IMR-90 (cell line): Measurements from ENCODE around the gene NPSR1. TPM values are rescaled to one million over a fixed set of nuclear protein-coding genes. Genes with fewer than 3 reads are reported as not detected.

Source experiments
- ATAC-seq: fragments of 200-7000 bp; cut with Tn5 transposase; 2 replicates; pipeline ENCODE4 v1.9.1; 2020; ENCODE audit warnings: low read depth, mild to moderate bottlenecking, moderate library complexity
- BruUV-seq: library from RNA; stranded (reverse); fragments of 400-500 nt; replicated peaks from 2 replicates; lab custom pipeline; 2021; lab: Mats Ljungman, UMichigan
- CTCF ChIA-PET: fragments of 300-600 bp; formaldehyde crosslinking; extraction: SDS; loops from one replicate; lab custom pipeline; 2021; ENCODE audit warnings: antibody characterized with exemption; lab: Yijun Ruan, JAX
- POLR2A ChIA-PET: fragments of 300-600 bp; sonication (Branson Sonifier 250); formaldehyde crosslinking; loops from one replicate; lab custom pipeline; 2022; ENCODE audit warnings: antibody characterized with exemption; ENCODE audit not compliant: unreplicated experiment; lab: Charles Lee
- DNase-seq: peaks from one replicate; pipeline ENCODE4 v3.0.0; 2013
- H2AFZ ChIP-seq: replicated peaks from 2 replicates; pipeline ENCODE3; 2013; ENCODE audit warnings: low read length, mild to moderate bottlenecking; ENCODE audit not compliant: poor library complexity
- H2AK5ac ChIP-seq: 2 replicates; pipeline ENCODE4 v1.6.1; 2013; ENCODE audit warnings: low read depth, low read length, inconsistent platforms
- H2AK9ac ChIP-seq: replicated peaks from 2 replicates; pipeline ENCODE3; 2013; ENCODE audit warnings: mild to moderate bottlenecking, low read depth, low read length, moderate library complexity; ENCODE audit not compliant: poor library complexity
- H2BK120ac ChIP-seq: 2 replicates; pipeline ENCODE4 v1.6.1; 2013; ENCODE audit warnings: low read depth, low read length, inconsistent platforms
- H2BK15ac ChIP-seq: 3 replicates; pipeline ENCODE4 v1.6.1; 2013; ENCODE audit warnings: low read depth, low read length, inconsistent platforms
- H2BK20ac ChIP-seq: 2 replicates; pipeline ENCODE4 v1.6.1; 2013; ENCODE audit warnings: low read depth, mild to moderate bottlenecking, inconsistent platforms, low read length, moderate library complexity
- H2BK5ac ChIP-seq: 2 replicates; pipeline ENCODE4 v1.6.1; 2013; ENCODE audit warnings: mild to moderate bottlenecking, low read depth, low read length, inconsistent platforms; ENCODE audit not compliant: poor library complexity, severe bottlenecking
- H3K14ac ChIP-seq: replicated peaks from 2 replicates; pipeline ENCODE4 v1.6.1; 2013; ENCODE audit warnings: low read depth, low read length, inconsistent platforms
- H3K18ac ChIP-seq: 2 replicates; pipeline ENCODE4 v1.6.1; 2013; ENCODE audit warnings: low read depth, low read length, control low read depth
- H3K23ac ChIP-seq: 2 replicates; pipeline ENCODE4 v1.6.1; 2013; ENCODE audit warnings: low read depth, low read length, inconsistent platforms
- H3K27ac ChIP-seq: 2 replicates; pipeline ENCODE4 v1.5.1; 2013; ENCODE audit warnings: mild to moderate bottlenecking, control low read depth, low read length; ENCODE audit not compliant: insufficient read depth
- H3K27me3 ChIP-seq: 2 replicates; pipeline ENCODE4 v1.6.1; 2013; ENCODE audit warnings: low read length; ENCODE audit not compliant: control insufficient read depth, insufficient read depth
- H3K36me3 ChIP-seq: 2 replicates; pipeline ENCODE4 v1.6.1; 2013; ENCODE audit warnings: low read length, mixed read lengths; ENCODE audit not compliant: control insufficient read depth, insufficient read depth
- H3K4ac ChIP-seq: 2 replicates; pipeline ENCODE4 v1.6.1; 2013; ENCODE audit warnings: low read depth, low read length, inconsistent platforms
- H3K4me1 ChIP-seq: 2 replicates; pipeline ENCODE4 v1.6.1; 2013; ENCODE audit warnings: low read length, mixed read lengths; ENCODE audit not compliant: control insufficient read depth, insufficient read depth
- H3K4me2 ChIP-seq: 2 replicates; pipeline ENCODE4 v1.6.1; 2013; ENCODE audit warnings: low read depth, mild to moderate bottlenecking, control low read depth, low read length, moderate library complexity
- H3K4me3 ChIP-seq: 2 replicates; pipeline ENCODE4 v1.5.1; 2013; ENCODE audit warnings: low read depth, mild to moderate bottlenecking, control low read depth, low read length, moderate library complexity; ENCODE audit not compliant: insufficient read depth
- H3K56ac ChIP-seq: 2 replicates; pipeline ENCODE4 v1.6.1; 2013; ENCODE audit warnings: low read length, inconsistent platforms; ENCODE audit not compliant: insufficient read depth; ENCODE audit errors: extremely low read depth
- H3K79me1 ChIP-seq, 2 experiments: 2 replicates each; pipeline ENCODE4 v1.6.1; 2013; ENCODE audit warnings: low read length in 2 of 2, inconsistent platforms in 1 of 2, low read depth in 1 of 2
- H3K9ac ChIP-seq: 2 replicates; pipeline ENCODE4 v1.6.1; 2013; ENCODE audit warnings: low read depth, low read length, control low read depth
- H3K9me1 ChIP-seq: 2 replicates; pipeline ENCODE4 v1.6.1; 2013; ENCODE audit warnings: low read length, inconsistent platforms; ENCODE audit not compliant: insufficient read depth
- H3K9me3 ChIP-seq: 2 replicates; pipeline ENCODE4 v1.6.1; 2013; ENCODE audit warnings: low read length; ENCODE audit not compliant: control insufficient read depth, insufficient read depth
- H4K20me1 ChIP-seq: 2 replicates; pipeline ENCODE4 v1.6.1; 2013; ENCODE audit warnings: low read length, inconsistent platforms; ENCODE audit not compliant: insufficient read depth
- H4K5ac ChIP-seq: 2 replicates; pipeline ENCODE4 v1.6.1; 2013; ENCODE audit warnings: mild to moderate bottlenecking, low read depth, low read length, control low read depth
- H4K8ac ChIP-seq, 2 experiments: 2 replicates each; pipeline ENCODE4 v1.6.1; 2013; ENCODE audit warnings: low read depth in 2 of 2, low read length in 2 of 2, control low read depth in 1 of 2, inconsistent platforms in 1 of 2
- H4K91ac ChIP-seq: 2 replicates; pipeline ENCODE4 v1.6.1; 2013; ENCODE audit warnings: low read depth, low read length, inconsistent platforms; ENCODE audit not compliant: insufficient read depth
- CEBPB ChIP-seq: IDR thresholded peaks from 2 replicates; pipeline ENCODE4 v1.6.1; 2012; ENCODE audit warnings: low read depth, low read length, improper control_type of control experiment
- MAZ ChIP-seq: IDR thresholded peaks from 2 replicates; pipeline ENCODE4 v1.6.1; 2012; ENCODE audit warnings: low read depth, mild to moderate bottlenecking, low read length, improper control_type of control experiment, moderate library complexity, borderline replicate concordance
- MXI1 ChIP-seq: IDR thresholded peaks from 2 replicates; pipeline ENCODE4 v1.6.1; 2012; ENCODE audit warnings: low read depth, mild to moderate bottlenecking, low read length, moderate library complexity, borderline replicate concordance
- RAD21 ChIP-seq: IDR thresholded peaks from 2 replicates; pipeline ENCODE4 v1.6.1; 2012; ENCODE audit warnings: low read length, improper control_type of control experiment
- RCOR1 ChIP-seq: IDR thresholded peaks from 2 replicates; pipeline ENCODE4 v1.6.1; 2012; ENCODE audit warnings: mild to moderate bottlenecking, low read length, improper control_type of control experiment; ENCODE audit not compliant: insufficient replicate concordance
- SMC3 ChIP-seq: fragments of 150-350 bp; IDR thresholded peaks from 2 replicates; pipeline ENCODE4 v1.6.1; 2016; ENCODE audit warnings: low read depth, mild to moderate bottlenecking, antibody characterized with exemption, low read length, moderate library complexity
- WGBS, 2 experiments: methylation state at CpG; one replicate each; pipeline versions ENCODE4 v1.1.5 to v1.1.7; 2013; ENCODE audit warnings: missing lambda C conversion rate in 2 of 2; ENCODE audit not compliant: insufficient read length in 1 of 2; ENCODE audit errors: extremely low coverage in 2 of 2; 5-methylcytosine and 5-hydroxymethylcytosine counted together
- dilution Hi-C: fragments of 300-500 bp; cut with HindIII; formaldehyde crosslinking; loops from one replicate; pipeline ENCODE4 v1.14.3; 2018; ENCODE audit warnings: low sequenced_read_pairs; ENCODE audit not compliant: unreplicated experiment
- in situ Hi-C: fragments of 300-500 bp; cut with MboI; formaldehyde crosslinking; loops from 3 replicates; pipeline ENCODE4 v1.14.3; 2019; ENCODE audit warnings: low sequenced_read_pairs, inconsistent platforms, mixed read lengths
- intact Hi-C: fragments of 100-400 bp; cut with micrococcal nuclease; formaldehyde crosslinking; loops from 2 replicates; pipeline ENCODE4 v1.10.0; 2022
- polyA plus RNA-seq, 3 experiments: library from polyadenylated mRNA; depleted of rRNA; stranded (reverse); fragments of >200 nt; gene quantifications; 2 replicates each; pipeline ENCODE4 v1.2.3, GENCODE V29; 2012; ENCODE audit warnings: low replicate concordance in 1 of 3
- total RNA-seq: library from RNA; depleted of rRNA; stranded (reverse); fragments of >200 nt; gene quantifications from 2 replicates; pipeline ENCODE4 v1.2.3, GENCODE V29; 2012
- TF ChIP-seq, protein P1 (sequence below): fragments of 150-350 bp; IDR thresholded peaks from 2 replicates; pipeline ENCODE4 v1.6.1; 2016; ENCODE audit warnings: low read depth, mild to moderate bottlenecking, low read length, moderate library complexity, borderline replicate concordance
- TF ChIP-seq, protein P2 (sequence below): fragments of 150-350 bp; IDR thresholded peaks from 2 replicates; pipeline ENCODE4 v1.6.1; 2017; ENCODE audit warnings: mild to moderate bottlenecking, antibody characterized with exemption, low read length, low read depth
- TF ChIP-seq, protein P3 (sequence below): conservative IDR thresholded peaks from 2 replicates; pipeline ENCODE4 v1.5.1; 2012; ENCODE audit warnings: mild to moderate bottlenecking, low read depth, low read length, improper control_type of control experiment

NPSR1 gene
- total and polyA plus RNA-seq, 2 of the 4 experiments (the other 2 are of a cell fraction), result not detected

DNA sequence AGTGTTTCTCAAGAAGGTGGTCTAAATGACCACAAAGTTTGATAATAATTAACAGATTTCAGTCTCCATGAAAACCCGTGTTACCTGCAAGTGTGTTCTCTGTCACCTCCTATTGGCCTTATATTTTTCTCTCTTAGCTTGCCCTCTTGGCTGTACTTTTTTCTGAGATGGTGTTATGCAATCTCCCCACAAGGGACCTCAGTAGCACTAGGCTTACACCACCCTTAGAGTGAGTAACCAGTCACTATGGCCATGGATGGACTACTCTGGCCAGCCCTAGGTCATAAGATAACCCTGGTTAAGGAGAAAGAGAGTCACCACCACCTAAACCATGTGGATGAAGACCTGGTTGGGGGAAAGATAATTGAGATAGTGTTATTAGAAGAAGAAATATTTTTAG, 76.8 kb downstream of the NPSR1 start:
- DNase-seq (no peak), ATAC-seq (no peak)
- no peak for TF ChIP-seq RCOR1
- no peak for TF ChIP-seq MXI1
- TF ChIP-seq RAD21, result no peak
- TF ChIP-seq SMC3, result no peak
- TF ChIP-seq CEBPB, result no peak
- TF ChIP-seq, protein P1, sequence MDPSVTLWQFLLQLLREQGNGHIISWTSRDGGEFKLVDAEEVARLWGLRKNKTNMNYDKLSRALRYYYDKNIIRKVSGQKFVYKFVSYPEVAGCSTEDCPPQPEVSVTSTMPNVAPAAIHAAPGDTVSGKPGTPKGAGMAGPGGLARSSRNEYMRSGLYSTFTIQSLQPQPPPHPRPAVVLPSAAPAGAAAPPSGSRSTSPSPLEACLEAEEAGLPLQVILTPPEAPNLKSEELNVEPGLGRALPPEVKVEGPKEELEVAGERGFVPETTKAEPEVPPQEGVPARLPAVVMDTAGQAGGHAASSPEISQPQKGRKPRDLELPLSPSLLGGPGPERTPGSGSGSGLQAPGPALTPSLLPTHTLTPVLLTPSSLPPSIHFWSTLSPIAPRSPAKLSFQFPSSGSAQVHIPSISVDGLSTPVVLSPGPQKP, result no peak
- TF ChIP-seq MAZ, result no peak
- TF ChIP-seq, protein P2, sequence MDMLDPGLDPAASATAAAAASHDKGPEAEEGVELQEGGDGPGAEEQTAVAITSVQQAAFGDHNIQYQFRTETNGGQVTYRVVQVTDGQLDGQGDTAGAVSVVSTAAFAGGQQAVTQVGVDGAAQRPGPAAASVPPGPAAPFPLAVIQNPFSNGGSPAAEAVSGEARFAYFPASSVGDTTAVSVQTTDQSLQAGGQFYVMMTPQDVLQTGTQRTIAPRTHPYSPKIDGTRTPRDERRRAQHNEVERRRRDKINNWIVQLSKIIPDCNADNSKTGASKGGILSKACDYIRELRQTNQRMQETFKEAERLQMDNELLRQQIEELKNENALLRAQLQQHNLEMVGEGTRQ, result no peak
- TF ChIP-seq, protein P3, sequence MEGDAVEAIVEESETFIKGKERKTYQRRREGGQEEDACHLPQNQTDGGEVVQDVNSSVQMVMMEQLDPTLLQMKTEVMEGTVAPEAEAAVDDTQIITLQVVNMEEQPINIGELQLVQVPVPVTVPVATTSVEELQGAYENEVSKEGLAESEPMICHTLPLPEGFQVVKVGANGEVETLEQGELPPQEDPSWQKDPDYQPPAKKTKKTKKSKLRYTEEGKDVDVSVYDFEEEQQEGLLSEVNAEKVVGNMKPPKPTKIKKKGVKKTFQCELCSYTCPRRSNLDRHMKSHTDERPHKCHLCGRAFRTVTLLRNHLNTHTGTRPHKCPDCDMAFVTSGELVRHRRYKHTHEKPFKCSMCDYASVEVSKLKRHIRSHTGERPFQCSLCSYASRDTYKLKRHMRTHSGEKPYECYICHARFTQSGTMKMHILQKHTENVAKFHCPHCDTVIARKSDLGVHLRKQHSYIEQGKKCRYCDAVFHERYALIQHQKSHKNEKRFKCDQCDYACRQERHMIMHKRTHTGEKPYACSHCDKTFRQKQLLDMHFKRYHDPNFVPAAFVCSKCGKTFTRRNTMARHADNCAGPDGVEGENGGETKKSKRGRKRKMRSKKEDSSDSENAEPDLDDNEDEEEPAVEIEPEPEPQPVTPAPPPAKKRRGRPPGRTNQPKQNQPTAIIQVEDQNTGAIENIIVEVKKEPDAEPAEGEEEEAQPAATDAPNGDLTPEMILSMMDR, result no peak
- Histone ChIP-seq H3K36me3 (no peaks in the 10 kb centered on the region), H2BK20ac (no peak overlapping the region), H3K4me1 (no peaks in the 10 kb centered on the region), H4K8ac (no peak overlapping the region), H2AK5ac (no peak overlapping the region), H3K4me2 (no peak overlapping the region), H4K20me1 (no peaks in the 10 kb centered on the region), H4K91ac (no peak overlapping the region), H2AFZ (no peak overlapping the region), H2AK9ac (no peak overlapping the region), H3K9ac (no peak overlapping the region), H3K79me1 (no peaks in the 10 kb centered on the region), H3K56ac (no peak overlapping the region), H3K9me3 (no peaks in the 10 kb centered on the region), H3K14ac (no peak overlapping the region), H2BK5ac (no peak overlapping the region), H3K27me3 (no peaks in the 10 kb centered on the region), H4K5ac (no peak overlapping the region), H3K18ac (no peak overlapping the region), H3K27ac (no peak overlapping the region), H2BK120ac (no peak overlapping the region), H3K4me3 (no peak overlapping the region), H3K4ac (no peak overlapping the region), H3K9me1 (no peaks in the 10 kb centered on the region), H3K23ac (no peak overlapping the region), H2BK15ac (no peak overlapping the region)
- ChIA-PET CTCF (no interaction called here), POLR2A (no interaction called here)
- WGBS, 2 experiments, result no CpG with 5 or more reads among the region's 1 CpG
- intact Hi-C loops (no loop called here), in situ Hi-C loops (no loop called here), dilution Hi-C loops (no loop called here)
- no TSS peak for BruUV-seq
